ENCODE results near the gene RFX1. TPM values are rescaled to one million over a fixed set of nuclear protein-coding genes. Genes with fewer than 3 reads are reported as not detected.

Gene RFX1
- total and polyA plus RNA-seq, 2 experiments from 2014 or later: 8.9 to 11.8 TPM

- TF ChIP-seq EZH2 (IDR thresholded peaks at IDR 0.05; ENCODE audit: low read depth, unreplicated experiment): no peak
- no peak for TF ChIP-seq EZH2phosphoT487 (IDR thresholded peaks at IDR 0.05; ENCODE audit: unreplicated experiment)
- TF ChIP-seq, protein P1, sequence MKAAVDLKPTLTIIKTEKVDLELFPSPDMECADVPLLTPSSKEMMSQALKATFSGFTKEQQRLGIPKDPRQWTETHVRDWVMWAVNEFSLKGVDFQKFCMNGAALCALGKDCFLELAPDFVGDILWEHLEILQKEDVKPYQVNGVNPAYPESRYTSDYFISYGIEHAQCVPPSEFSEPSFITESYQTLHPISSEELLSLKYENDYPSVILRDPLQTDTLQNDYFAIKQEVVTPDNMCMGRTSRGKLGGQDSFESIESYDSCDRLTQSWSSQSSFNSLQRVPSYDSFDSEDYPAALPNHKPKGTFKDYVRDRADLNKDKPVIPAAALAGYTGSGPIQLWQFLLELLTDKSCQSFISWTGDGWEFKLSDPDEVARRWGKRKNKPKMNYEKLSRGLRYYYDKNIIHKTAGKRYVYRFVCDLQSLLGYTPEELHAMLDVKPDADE (IDR thresholded peaks at IDR 0.05): no peak
- TF ChIP-seq ZNF114 (CRISPR knock-in tag; IDR thresholded peaks at IDR 0.05): no peak
- no peak for TF ChIP-seq CREB1 (CRISPR knock-in tag; IDR thresholded peaks at IDR 0.05; ENCODE audit: low read depth)
- TF ChIP-seq CTCF (conservative IDR thresholded peaks at IDR 0.05; ENCODE audit: low read depth in 2 of 2): no peak
- TF ChIP-seq, protein P2, sequence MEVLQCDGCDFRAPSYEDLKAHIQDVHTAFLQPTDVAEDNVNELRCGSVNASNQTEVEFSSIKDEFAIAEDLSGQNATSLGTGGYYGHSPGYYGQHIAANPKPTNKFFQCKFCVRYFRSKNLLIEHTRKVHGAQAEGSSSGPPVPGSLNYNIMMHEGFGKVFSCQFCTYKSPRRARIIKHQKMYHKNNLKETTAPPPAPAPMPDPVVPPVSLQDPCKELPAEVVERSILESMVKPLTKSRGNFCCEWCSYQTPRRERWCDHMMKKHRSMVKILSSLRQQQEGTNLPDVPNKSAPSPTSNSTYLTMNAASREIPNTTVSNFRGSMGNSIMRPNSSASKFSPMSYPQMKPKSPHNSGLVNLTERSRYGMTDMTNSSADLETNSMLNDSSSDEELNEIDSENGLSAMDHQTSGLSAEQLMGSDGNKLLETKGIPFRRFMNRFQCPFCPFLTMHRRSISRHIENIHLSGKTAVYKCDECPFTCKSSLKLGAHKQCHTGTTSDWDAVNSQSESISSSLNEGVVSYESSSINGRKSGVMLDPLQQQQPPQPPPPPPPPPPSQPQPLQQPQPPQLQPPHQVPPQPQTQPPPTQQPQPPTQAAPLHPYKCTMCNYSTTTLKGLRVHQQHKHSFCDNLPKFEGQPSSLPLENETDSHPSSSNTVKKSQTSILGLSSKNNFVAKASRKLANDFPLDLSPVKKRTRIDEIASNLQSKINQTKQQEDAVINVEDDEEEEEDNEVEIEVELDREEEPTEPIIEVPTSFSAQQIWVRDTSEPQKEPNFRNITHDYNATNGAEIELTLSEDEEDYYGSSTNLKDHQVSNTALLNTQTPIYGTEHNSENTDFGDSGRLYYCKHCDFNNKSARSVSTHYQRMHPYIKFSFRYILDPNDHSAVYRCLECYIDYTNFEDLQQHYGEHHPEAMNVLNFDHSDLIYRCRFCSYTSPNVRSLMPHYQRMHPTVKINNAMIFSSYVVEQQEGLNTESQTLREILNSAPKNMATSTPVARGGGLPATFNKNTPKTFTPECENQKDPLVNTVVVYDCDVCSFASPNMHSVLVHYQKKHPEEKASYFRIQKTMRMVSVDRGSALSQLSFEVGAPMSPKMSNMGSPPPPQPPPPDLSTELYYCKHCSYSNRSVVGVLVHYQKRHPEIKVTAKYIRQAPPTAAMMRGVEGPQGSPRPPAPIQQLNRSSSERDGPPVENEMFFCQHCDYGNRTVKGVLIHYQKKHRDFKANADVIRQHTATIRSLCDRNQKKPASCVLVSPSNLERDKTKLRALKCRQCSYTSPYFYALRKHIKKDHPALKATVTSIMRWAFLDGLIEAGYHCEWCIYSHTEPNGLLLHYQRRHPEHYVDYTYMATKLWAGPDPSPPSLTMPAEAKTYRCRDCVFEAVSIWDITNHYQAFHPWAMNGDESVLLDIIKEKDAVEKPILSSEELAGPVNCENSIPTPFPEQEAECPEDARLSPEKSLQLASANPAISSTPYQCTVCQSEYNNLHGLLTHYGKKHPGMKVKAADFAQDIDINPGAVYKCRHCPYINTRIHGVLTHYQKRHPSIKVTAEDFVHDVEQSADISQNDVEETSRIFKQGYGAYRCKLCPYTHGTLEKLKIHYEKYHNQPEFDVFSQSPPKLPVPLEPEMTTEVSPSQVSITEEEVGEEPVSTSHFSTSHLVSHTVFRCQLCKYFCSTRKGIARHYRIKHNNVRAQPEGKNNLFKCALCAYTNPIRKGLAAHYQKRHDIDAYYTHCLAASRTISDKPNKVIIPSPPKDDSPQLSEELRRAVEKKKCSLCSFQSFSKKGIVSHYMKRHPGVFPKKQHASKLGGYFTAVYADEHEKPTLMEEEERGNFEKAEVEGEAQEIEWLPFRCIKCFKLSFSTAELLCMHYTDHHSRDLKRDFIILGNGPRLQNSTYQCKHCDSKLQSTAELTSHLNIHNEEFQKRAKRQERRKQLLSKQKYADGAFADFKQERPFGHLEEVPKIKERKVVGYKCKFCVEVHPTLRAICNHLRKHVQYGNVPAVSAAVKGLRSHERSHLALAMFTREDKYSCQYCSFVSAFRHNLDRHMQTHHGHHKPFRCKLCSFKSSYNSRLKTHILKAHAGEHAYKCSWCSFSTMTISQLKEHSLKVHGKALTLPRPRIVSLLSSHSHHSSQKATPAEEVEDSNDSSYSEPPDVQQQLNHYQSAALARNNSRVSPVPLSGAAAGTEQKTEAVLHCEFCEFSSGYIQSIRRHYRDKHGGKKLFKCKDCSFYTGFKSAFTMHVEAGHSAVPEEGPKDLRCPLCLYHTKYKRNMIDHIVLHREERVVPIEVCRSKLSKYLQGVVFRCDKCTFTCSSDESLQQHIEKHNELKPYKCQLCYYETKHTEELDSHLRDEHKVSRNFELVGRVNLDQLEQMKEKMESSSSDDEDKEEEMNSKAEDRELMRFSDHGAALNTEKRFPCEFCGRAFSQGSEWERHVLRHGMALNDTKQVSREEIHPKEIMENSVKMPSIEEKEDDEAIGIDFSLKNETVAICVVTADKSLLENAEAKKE (CRISPR knock-in tag; IDR thresholded peaks at IDR 0.05): no peak
- no peak for TF ChIP-seq NANOG (IDR thresholded peaks at IDR 0.05; ENCODE audit: borderline replicate concordance)
- TF ChIP-seq JUNB (IDR thresholded peaks at IDR 0.05; ENCODE audit: unreplicated experiment): no peak
- TF ChIP-seq REST (IDR thresholded peaks at IDR 0.05; ENCODE audit: unreplicated experiment): no peak
- Histone ChIP-seq H3K4me1 (ENCODE audit: insufficient read depth) (no peaks in the 10 kb centered on the region; the same call in 1 of the 2 replicates), H3K27ac (ENCODE audit: low read depth) (no peak overlapping the region), H3K36me3 (ENCODE audit: insufficient read depth) (0 out of 2 replicates have a peak, but pooled peaks cover 7% of the 10 kb centered on the region), H3K27me3 (ENCODE audit: insufficient read depth) (no peaks in the 10 kb centered on the region), H3K79me2 (replicated peaks; ENCODE audit: insufficient read depth) (no peaks in the 10 kb centered on the region), H3K4me2 (no peak overlapping the region), H4K20me1 (replicated peaks; ENCODE audit: insufficient read depth) (no peaks in the 10 kb centered on the region; the same call in 1 of the 2 replicates), H3F3A (replicated peaks; ENCODE audit: low read depth) (peaks cover 15% of the 10 kb centered on the region), H3K9me2 (ENCODE audit: insufficient read depth) (no peaks in the 10 kb centered on the region), H2AFZ (no peak overlapping the region), H3K4me3 (no peak overlapping the region)
- peaks cover 18% of the 10 kb centered on the region for H3K4me1 Mint-ChIP-seq
- no peak for DNase-seq (ENCODE audit: low spot score)
- peaks cover 3% of the 10 kb centered on the region for H3K27me3 Mint-ChIP-seq (ENCODE audit: insufficient read depth, low read depth, poor library complexity)
- H3K27ac Mint-ChIP-seq: no peak overlapping the region
- no peak for ATAC-seq
- H3K9me3 Mint-ChIP-seq: no peaks in the 10 kb centered on the region; the same call in 2 of the 3 replicates
- H3K36me3 Mint-ChIP-seq (ENCODE audit: low read depth): peaks cover 21% of the 10 kb centered on the region
- no peak overlapping the region for H3K4me3 Mint-ChIP-seq
Observed at GRCh38 chr19:13930402-13930801, 75.7 kb downstream of the RFX1 start.
